Activated CD4-positive, alpha-beta T cell treated with anti-CD3 and anti-CD28 coated beads, Interleukin-2, amount 10 ng/mL, durations not matched to agents 24 days and 14 days (primary cell): ENCODE measurements around the gene SHANK1. TPM values are rescaled to one million over a fixed set of nuclear protein-coding genes. Genes with fewer than 3 reads are reported as not detected.
A peak's percentile ranks its signal among the peaks of the same experiment; 100 is the strongest.

ENCODE experiments used
- DNase-seq: peaks from one replicate; pipeline ENCODE4 v3.0.0; 2022
- H3K27ac Mint-ChIP-seq: one replicate; pipeline ENCODE4 v1.8.0; 2022; ENCODE audit warnings: mild to moderate bottlenecking, mixed read lengths
- H3K27me3 Mint-ChIP-seq: one replicate; pipeline ENCODE4 v1.8.0; 2022; ENCODE audit warnings: mixed read lengths
- H3K36me3 Mint-ChIP-seq: one replicate; pipeline ENCODE4 v1.8.0; 2022; ENCODE audit warnings: low read depth, mild to moderate bottlenecking, mixed read lengths
- H3K4me1 Mint-ChIP-seq: one replicate; pipeline ENCODE4 v1.8.0; 2021; ENCODE audit warnings: mixed read lengths
- H3K4me3 Mint-ChIP-seq: one replicate; pipeline ENCODE4 v1.8.0; 2022; ENCODE audit warnings: mild to moderate bottlenecking, moderate library complexity, mixed read lengths
- H3K9me3 Mint-ChIP-seq: one replicate; pipeline ENCODE4 v1.8.0; 2021; ENCODE audit warnings: mixed read lengths
- intact Hi-C: fragments of 100-400 bp; cut with micrococcal nuclease; formaldehyde crosslinking; loops from one replicate; pipeline ENCODE4 v1.15.1; 2023
- total RNA-seq: library from RNA; stranded (reverse); gene quantifications from 2 replicates; pipeline ENCODE4 v1.2.3, GENCODE V29; 2022

The SHANK1 gene
- total RNA-seq, 1 donor from 2014 or later, result not detected

- intact Hi-C loops, result no loop called here
- H3K4me1 Mint-ChIP-seq, result no peaks in the 10 kb centered on the region
- no peak for DNase-seq
- H3K36me3 Mint-ChIP-seq, result no peaks in the 10 kb centered on the region
- no peak overlapping the region for H3K27ac Mint-ChIP-seq
- no peaks in the 10 kb centered on the region for H3K9me3 Mint-ChIP-seq
- peaks cover 43% of the 10 kb centered on the region for H3K27me3 Mint-ChIP-seq
- H3K4me3 Mint-ChIP-seq, result no peak overlapping the region
Observed at GRCh38 chr19:50713556-50714236, 5.9 kb downstream of the SHANK1 start.

GRCh38 chr19:50712833-50713232, 6.8 kb downstream of the SHANK1 start:
- no peaks in the 10 kb centered on the region for H3K4me1 Mint-ChIP-seq
- intact Hi-C loops, result no loop called here
- peaks cover 40% of the 10 kb centered on the region for H3K27me3 Mint-ChIP-seq
- DNase-seq, result no peak
- H3K27ac Mint-ChIP-seq, result no peak overlapping the region
- H3K9me3 Mint-ChIP-seq, result no peaks in the 10 kb centered on the region
- H3K36me3 Mint-ChIP-seq, result no peaks in the 10 kb centered on the region
- H3K4me3 Mint-ChIP-seq, result no peak overlapping the region

- Mint-ChIP-seq H3K27me3 (peaks cover 34% of the 10 kb centered on the region), H3K36me3 (no peaks in the 10 kb centered on the region), H3K4me3 (no peak overlapping the region), H3K4me1 (no peaks in the 10 kb centered on the region), H3K9me3 (no peaks in the 10 kb centered on the region), H3K27ac (no peak overlapping the region)
- DNase-seq, result no peak
- intact Hi-C loops, result no loop called here
Observed at GRCh38 chr19:50711805-50712204, 7.8 kb downstream of the SHANK1 start.

GRCh38 chr19:50711196-50711595, 8.4 kb downstream of the SHANK1 start:
- H3K36me3 Mint-ChIP-seq, result no peaks in the 10 kb centered on the region
- H3K27me3 Mint-ChIP-seq, result peaks cover 31% of the 10 kb centered on the region
- H3K27ac Mint-ChIP-seq, result no peak overlapping the region
- no peaks in the 10 kb centered on the region for H3K4me1 Mint-ChIP-seq
- no peaks in the 10 kb centered on the region for H3K9me3 Mint-ChIP-seq
- no peak overlapping the region for H3K4me3 Mint-ChIP-seq
- no peak for DNase-seq
- intact Hi-C loops, result no loop called here

- Mint-ChIP-seq H3K36me3 (no peaks in the 10 kb centered on the region), H3K27me3 (peaks cover 27% of the 10 kb centered on the region), H3K27ac (no peak overlapping the region), H3K9me3 (no peaks in the 10 kb centered on the region), H3K4me3 (no peak overlapping the region), H3K4me1 (no peaks in the 10 kb centered on the region)
- no peak for DNase-seq
- intact Hi-C loops, result no loop called here
Observed at GRCh38 chr19:50710612-50711011, 9.0 kb downstream of the SHANK1 start.

- Mint-ChIP-seq H3K27ac (no peak overlapping the region), H3K4me1 (no peaks in the 10 kb centered on the region), H3K9me3 (no peaks in the 10 kb centered on the region), H3K36me3 (no peaks in the 10 kb centered on the region), H3K27me3 (peaks cover 27% of the 10 kb centered on the region), H3K4me3 (no peak overlapping the region)
- intact Hi-C loops, result no loop called here
- no peak for DNase-seq
Observed at GRCh38 chr19:50710094-50710493, 9.5 kb downstream of the SHANK1 start.

- H3K9me3 Mint-ChIP-seq, result no peaks in the 10 kb centered on the region
- no peaks in the 10 kb centered on the region for H3K36me3 Mint-ChIP-seq
Observed at GRCh38 chr19:50708179-50708879, 11.3 kb downstream of the SHANK1 start.

GRCh38 chr19:50706387-50706786, 13.2 kb downstream of the SHANK1 start:
- Mint-ChIP-seq H3K27ac (no peak overlapping the region), H3K4me1 (no peaks in the 10 kb centered on the region), H3K36me3 (no peaks in the 10 kb centered on the region), H3K27me3 (peaks cover 14% of the 10 kb centered on the region), H3K9me3 (no peaks in the 10 kb centered on the region), H3K4me3 (no peak overlapping the region)
- no peak for DNase-seq
- intact Hi-C loops, result loop anchor here (5.0 kb wide), 1 partner anchor 76 kb away; no protein-coding TSS in a partner anchor

More at GRCh38 chr19:50708179-50708879, 11.3 kb downstream of the SHANK1 start:
- intact Hi-C loops, result loop anchor here (5.0 kb wide), 1 partner anchor 74 kb away; no protein-coding TSS in a partner anchor
- no peak for DNase-seq
- Mint-ChIP-seq H3K4me1 (no peaks in the 10 kb centered on the region), H3K27me3 (peaks cover 22% of the 10 kb centered on the region), H3K27ac (no peak overlapping the region), H3K4me3 (no peak overlapping the region)

GRCh38 chr19:50705422-50706019, 14.1 kb downstream of the SHANK1 start:
- DNase-seq, result peak; percentile 78
- no peaks in the 10 kb centered on the region for H3K4me1 Mint-ChIP-seq
- no peaks in the 10 kb centered on the region for H3K9me3 Mint-ChIP-seq
- H3K4me3 Mint-ChIP-seq, result no peak overlapping the region
- intact Hi-C loops, result loop anchor here (5.0 kb wide), 1 partner anchor 77 kb away; no protein-coding TSS in a partner anchor
- no peak overlapping the region for H3K27ac Mint-ChIP-seq
- no peaks in the 10 kb centered on the region for H3K36me3 Mint-ChIP-seq
- H3K27me3 Mint-ChIP-seq, result peaks cover 14% of the 10 kb centered on the region

GRCh38 chr19:50703915-50704796, 15.4 kb downstream of the SHANK1 start:
- peaks cover 14% of the 10 kb centered on the region for H3K27me3 Mint-ChIP-seq
- H3K36me3 Mint-ChIP-seq, result no peaks in the 10 kb centered on the region
- no peak for DNase-seq
- no peak overlapping the region for H3K4me3 Mint-ChIP-seq
- no peak overlapping the region for H3K27ac Mint-ChIP-seq
- no peaks in the 10 kb centered on the region for H3K4me1 Mint-ChIP-seq
- intact Hi-C loops, result no loop called here
- no peaks in the 10 kb centered on the region for H3K9me3 Mint-ChIP-seq

- intact Hi-C loops, result no loop called here
- Mint-ChIP-seq H3K4me3 (no peak overlapping the region), H3K4me1 (no peaks in the 10 kb centered on the region), H3K9me3 (no peaks in the 10 kb centered on the region), H3K36me3 (no peaks in the 10 kb centered on the region), H3K27ac (no peak overlapping the region), H3K27me3 (peaks cover 14% of the 10 kb centered on the region)
- no peak for DNase-seq
Observed at GRCh38 chr19:50702871-50703829, 16.5 kb downstream of the SHANK1 start.

- H3K9me3 Mint-ChIP-seq, result no peaks in the 10 kb centered on the region
- no peak overlapping the region for H3K27ac Mint-ChIP-seq
- no peak overlapping the region for H3K4me3 Mint-ChIP-seq
- no peaks in the 10 kb centered on the region for H3K4me1 Mint-ChIP-seq
- no peak for DNase-seq
- intact Hi-C loops, result no loop called here
- no peaks in the 10 kb centered on the region for H3K36me3 Mint-ChIP-seq
- H3K27me3 Mint-ChIP-seq, result peaks cover 14% of the 10 kb centered on the region
Observed at GRCh38 chr19:50702158-50702870, 17.3 kb downstream of the SHANK1 start.
